Adrenal gland (tissue), 12 donors: ENCODE data around the gene C4BPB. TPM values are rescaled to one million over a fixed set of nuclear protein-coding genes. Genes with fewer than 3 reads are reported as not detected.

Source experiments
- DNase-seq, 7 donors: peaks; one replicate each; pipeline ENCODE4 v3.0.0-alpha.2; 2019 to 2020
- H3K27ac ChIP-seq, 5 donors: fragments of 200-600 bp; sonication (generic) in 4 of 5; 1 replicate in 3 of 5; 2 replicates in 2 of 5; pipeline versions ENCODE4 v1.5.1 to v1.8.0; 2016 to 2020; ENCODE audit warnings: mild to moderate bottlenecking in 1 of 5
- H3K27me3 ChIP-seq: fragments of 200-600 bp; 2 replicates; pipeline ENCODE4 v1.8.0; 2021
- H3K36me3 ChIP-seq, 2 donors: fragments of 200-600 bp; replicated peaks in 1 of 2; 1 replicate in 1 of 2; 2 replicates in 1 of 2; pipeline versions ENCODE4 v1.5.1 to v1.8.0; 2018 to 2022
- H3K4me1 ChIP-seq, 2 donors: fragments of 200-600 bp; replicated peaks in 1 of 2; 1 replicate in 1 of 2; 2 replicates in 1 of 2; pipeline versions ENCODE4 v1.5.1 to v1.8.0; 2018 to 2021
- H3K4me3 ChIP-seq, 4 donors: fragments of 200-600 bp; sonication (generic) in 3 of 4; one replicate each; pipeline ENCODE4 v1.5.1; 2016 to 2018
- H3K9me3 ChIP-seq, 3 donors: fragments of 200-600 bp; sonication (generic) in 1 of 3; replicated peaks in 1 of 3; 1 replicate in 2 of 3; 2 replicates in 1 of 3; pipeline versions ENCODE4 v1.5.1 to v1.8.0; 2016 to 2021
- POLR2A ChIP-seq, 2 donors: fragments of 450-650 bp; IDR thresholded peaks; one replicate each; pipeline ENCODE4 v1.6.1; 2017; ENCODE audit warnings: antibody characterized with exemption in 2 of 2, mild to moderate bottlenecking in 2 of 2, moderate library complexity in 1 of 2
- WGBS, 4 donors: extraction: QIAGEN DNeasy Blood & Tissue Kit in 2 of 4; methylation state at CpG; one replicate each; pipeline versions ENCODE4 v1.1.5 to v1.1.7; 2013 to 2017; 5-methylcytosine and 5-hydroxymethylcytosine counted together
- intact Hi-C, 2 donors: fragments of 100-400 bp; cut with DNase I; formaldehyde crosslinking; loops; one replicate each; pipeline versions ENCODE4 v1.14.1 to v1.15.0; 2022 to 2023
- polyA plus RNA-seq, 3 donors: library from polyadenylated mRNA; stranded (reverse); fragments of 200-250 nt in 2 of 3; fragments of 350-450 nt in 1 of 3; fragmentation: Illumina TruSeq in 1 of 3; extraction: RNeasy Lipid Tissue Mini Kit (QIAGEN cat#74804) in 1 of 3; gene quantifications; one replicate each; pipeline ENCODE4 v1.2.3, GENCODE V29; 2013 to 2014
- total RNA-seq, 9 donors: library from RNA; depleted of rRNA in 4 of 9; stranded (reverse); fragments of >200 nt in 4 of 9; fragments of 120-200 nt in 1 of 9; fragmentation: NEBNext Ultra II Directional in 1 of 9; extraction: Animal tissue kit (Norgen Biotek cat#: 25700) in 1 of 9; gene quantifications; one replicate each; pipeline versions ENCODE4 v1.1.0 to v1.2.4, GENCODE V29; 2013 to 2023
- TF ChIP-seq, protein P1 (sequence below), 6 experiments: fragments of 450-650 bp in 4 of 6; fragments of 200-600 bp in 2 of 6; sonication (generic) in 1 of 6; IDR thresholded peaks; 1 replicate in 5 of 6; 2 replicates in 1 of 6; pipeline versions ENCODE4 v1.5.1 to v1.8.0; 2016 to 2021; ENCODE audit warnings: antibody characterized with exemption in 6 of 6, mild to moderate bottlenecking in 2 of 6, moderate library complexity in 1 of 6
- donor health status: healthy with polysubstance abuse.
- donor health status: Bipolar disorder and iron deficiency.
- donor health status: DM: yes; HTN: yes; CAD: no.
- donor health status: DM: no; HTN: no; CAD: no.
- donor health status: DM: no; HTN: no; CAD: no.
- donor health status: DM: yes; HTN: yes; CAD: no.

The C4BPB gene
- total and polyA plus RNA-seq, 12 donors = 0.20 to 1.4 (median 0.50) TPM; not detected in 2

DNA sequence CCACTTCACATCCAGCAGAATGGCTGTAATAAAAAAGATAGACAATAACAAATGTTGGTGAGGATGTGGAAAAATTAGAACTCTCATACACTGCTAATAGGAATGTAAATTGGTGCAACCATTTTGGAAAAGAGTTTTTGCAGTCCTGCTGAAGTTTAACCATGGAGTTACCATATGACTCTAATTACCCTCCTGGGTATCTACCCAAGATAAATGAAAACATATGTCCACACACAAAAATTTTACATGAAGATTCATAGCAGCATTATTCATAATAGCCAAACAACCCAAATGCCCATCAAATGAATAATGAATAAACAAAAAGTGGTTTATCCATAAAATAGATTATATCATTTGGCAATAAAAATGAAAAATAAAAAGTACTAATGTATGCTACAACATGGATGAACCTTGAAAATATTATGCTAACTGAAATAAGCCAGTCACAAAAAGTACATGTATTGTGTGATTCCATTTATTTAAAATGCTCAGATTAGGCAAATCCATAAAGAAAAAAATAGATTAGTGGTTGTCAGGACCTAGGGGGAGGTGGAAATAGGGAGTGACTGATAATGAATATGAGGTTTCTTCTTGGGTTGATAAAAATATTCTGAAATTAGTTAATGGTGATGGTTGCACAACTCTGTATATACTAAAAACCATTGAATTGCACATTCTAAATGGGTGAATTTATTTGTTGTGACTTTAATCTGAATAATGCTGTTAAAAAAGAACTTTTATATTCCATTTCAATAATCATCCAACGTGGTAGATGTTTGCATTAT is 41.8 kb downstream of the C4BPB start:
- Histone ChIP-seq H3K4me3 (no peak overlapping the region), H3K4me1 (no peaks in the 10 kb centered on the region), H3K27me3 (no peaks in the 10 kb centered on the region), H3K9me3 (peaks cover 0 to 20% (median 12%) of the 10 kb centered on the region in 3 donors), H3K27ac (no peak overlapping the region), H3K36me3 (no peaks in the 10 kb centered on the region)
- no peak for DNase-seq
- 77 to 85% (median 80%) methylated on average over 1 of the region's 1 CpG for WGBS, 4 donors
- intact Hi-C loops = no loop called here
- TF ChIP-seq, protein P1, sequence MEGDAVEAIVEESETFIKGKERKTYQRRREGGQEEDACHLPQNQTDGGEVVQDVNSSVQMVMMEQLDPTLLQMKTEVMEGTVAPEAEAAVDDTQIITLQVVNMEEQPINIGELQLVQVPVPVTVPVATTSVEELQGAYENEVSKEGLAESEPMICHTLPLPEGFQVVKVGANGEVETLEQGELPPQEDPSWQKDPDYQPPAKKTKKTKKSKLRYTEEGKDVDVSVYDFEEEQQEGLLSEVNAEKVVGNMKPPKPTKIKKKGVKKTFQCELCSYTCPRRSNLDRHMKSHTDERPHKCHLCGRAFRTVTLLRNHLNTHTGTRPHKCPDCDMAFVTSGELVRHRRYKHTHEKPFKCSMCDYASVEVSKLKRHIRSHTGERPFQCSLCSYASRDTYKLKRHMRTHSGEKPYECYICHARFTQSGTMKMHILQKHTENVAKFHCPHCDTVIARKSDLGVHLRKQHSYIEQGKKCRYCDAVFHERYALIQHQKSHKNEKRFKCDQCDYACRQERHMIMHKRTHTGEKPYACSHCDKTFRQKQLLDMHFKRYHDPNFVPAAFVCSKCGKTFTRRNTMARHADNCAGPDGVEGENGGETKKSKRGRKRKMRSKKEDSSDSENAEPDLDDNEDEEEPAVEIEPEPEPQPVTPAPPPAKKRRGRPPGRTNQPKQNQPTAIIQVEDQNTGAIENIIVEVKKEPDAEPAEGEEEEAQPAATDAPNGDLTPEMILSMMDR (IDR thresholded peaks at IDR 0.05) = no peak
- TF ChIP-seq POLR2A (IDR thresholded peaks at IDR 0.05) = no peak

DNA sequence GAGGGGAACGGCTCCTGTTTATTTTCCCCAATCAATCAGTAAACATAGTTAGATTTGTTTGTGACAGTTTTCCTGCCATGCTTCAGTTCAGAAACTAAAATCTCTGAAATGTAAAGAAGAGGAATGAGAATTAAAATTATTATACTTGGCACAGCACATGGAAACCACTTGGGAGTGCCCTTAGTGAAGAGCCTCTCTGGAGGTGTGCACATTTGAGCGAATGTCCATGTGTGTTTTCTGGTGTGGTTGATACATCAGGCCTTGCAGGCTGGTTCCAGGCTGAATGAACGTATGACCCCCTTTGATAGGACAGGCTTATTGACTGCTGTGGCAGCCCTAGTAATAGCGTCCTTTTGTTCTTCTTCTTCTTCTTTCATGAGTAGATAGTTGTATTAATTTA is 42.5 kb downstream of the C4BPB start:
- WGBS, 4 donors = 80 to 91% (median 90%) methylated on average over 4 of the region's 4 CpGs
- Histone ChIP-seq H3K4me3 (no peak overlapping the region), H3K4me1 (no peaks in the 10 kb centered on the region), H3K27me3 (no peaks in the 10 kb centered on the region), H3K27ac (no peak overlapping the region), H3K36me3 (no peaks in the 10 kb centered on the region), H3K9me3 (peaks cover 0 to 20% (median 12%) of the 10 kb centered on the region in 3 donors)
- intact Hi-C loops = no loop called here
- DNase-seq = no peak
- TF ChIP-seq POLR2A (IDR thresholded peaks at IDR 0.05) = no peak
- TF ChIP-seq, protein P1 (IDR thresholded peaks at IDR 0.05) = no peak

DNA sequence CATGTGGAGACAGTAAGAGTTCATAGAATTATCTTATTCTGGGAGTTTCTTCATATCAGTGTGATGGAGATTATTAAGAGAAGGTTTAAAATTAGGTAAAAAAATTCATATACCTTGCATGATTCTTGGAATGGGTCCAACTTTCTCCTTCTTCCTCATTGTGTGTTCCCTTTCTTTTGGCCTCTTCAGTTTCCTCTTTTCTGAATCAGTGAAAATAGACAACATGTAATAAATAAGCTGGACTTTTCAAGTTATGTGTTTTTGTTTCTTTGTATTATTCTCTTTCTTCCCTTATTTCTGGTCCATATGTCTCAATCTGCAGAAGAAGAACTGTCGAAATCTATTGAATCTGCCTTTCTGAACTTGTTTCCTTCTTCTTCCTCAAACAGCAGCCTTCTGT is 45.9 kb downstream of the C4BPB start:
- Histone ChIP-seq H3K4me3 (no peak overlapping the region), H3K36me3 (no peaks in the 10 kb centered on the region), H3K27ac (no peak overlapping the region), H3K9me3 (peaks cover 0 to 12% (median 0%) of the 10 kb centered on the region in 3 donors), H3K4me1 (no peaks in the 10 kb centered on the region), H3K27me3 (no peaks in the 10 kb centered on the region)
- 74 to 89% (median 83%) methylated on average over 1 of the region's 1 CpG for WGBS, 4 donors
- DNase-seq = no peak
- TF ChIP-seq, protein P1 (IDR thresholded peaks at IDR 0.05) = no peak
- TF ChIP-seq POLR2A (IDR thresholded peaks at IDR 0.05) = no peak
- intact Hi-C loops = no loop called here

DNA sequence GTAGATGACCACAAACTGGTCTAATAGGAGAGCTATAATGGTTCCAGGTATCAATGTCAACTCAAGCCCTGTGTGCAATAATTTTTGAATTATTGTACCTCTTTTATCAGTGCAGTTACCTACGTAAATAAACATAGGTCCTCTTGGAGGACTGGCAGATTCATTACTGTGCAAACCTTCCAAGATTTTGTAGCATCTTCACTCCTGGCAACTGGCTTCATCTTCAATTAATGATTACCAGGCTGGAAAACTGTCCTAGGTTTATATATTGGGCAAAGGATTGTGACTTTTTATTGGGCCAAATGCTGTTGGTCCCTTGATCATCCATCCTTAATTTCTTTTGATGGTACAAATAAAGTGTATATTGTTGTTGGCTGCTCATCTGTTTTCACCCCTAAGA is 51.0 kb downstream of the C4BPB start:
- no peak for DNase-seq
- H3K27ac ChIP-seq = no peak overlapping the region
- no peak overlapping the region for H3K4me3 ChIP-seq
- H3K9me3 ChIP-seq = no peaks in the 10 kb centered on the region
- H3K27me3 ChIP-seq = no peaks in the 10 kb centered on the region
- H3K36me3 ChIP-seq = no peaks in the 10 kb centered on the region
- H3K4me1 ChIP-seq = no peaks in the 10 kb centered on the region
- intact Hi-C loops = no loop called here
- TF ChIP-seq, protein P1 (IDR thresholded peaks at IDR 0.05) = no peak
- no peak for TF ChIP-seq POLR2A (IDR thresholded peaks at IDR 0.05)
- WGBS, 4 donors = 94 to 97% (median 97%) methylated on average over 1 of the region's 1 CpG
